Hepatocyte (in vitro differentiated cells): ENCODE results near the gene FCHSD2. TPM values are rescaled to one million over a fixed set of nuclear protein-coding genes. Genes with fewer than 3 reads are reported as not detected.

Experiments used
- DNase-seq: peaks from one replicate; pipeline ENCODE4 v3.0.0-alpha.2; 2016; ENCODE audit warnings: low spot score
- H2AFZ ChIP-seq: fragments of 200-600 bp; sonication (generic); 2 replicates; pipeline ENCODE4 v1.6.0; 2016; ENCODE audit warnings: antibody characterized with exemption, mild to moderate bottlenecking
- H3K27ac ChIP-seq: fragments of 200-600 bp; sonication (generic); 2 replicates; pipeline ENCODE4 v1.5.1; 2016; ENCODE audit warnings: mild to moderate bottlenecking
- H3K27me3 ChIP-seq: fragments of 200-600 bp; sonication (generic); 2 replicates; pipeline ENCODE4 v1.6.1; 2016
- H3K36me3 ChIP-seq: fragments of 200-600 bp; sonication (generic); replicated peaks from 2 replicates; pipeline ENCODE4 v1.5.1; 2016; ENCODE audit warnings: low read depth; ENCODE audit not compliant: insufficient read depth
- H3K4me1 ChIP-seq: fragments of 200-600 bp; sonication (generic); 2 replicates; pipeline ENCODE4 v1.5.1; 2016; ENCODE audit warnings: mild to moderate bottlenecking, moderate library complexity; ENCODE audit not compliant: insufficient read depth
- H3K4me2 ChIP-seq: fragments of 200-600 bp; sonication (generic); 2 replicates; pipeline ENCODE4 v1.6.0; 2016
- H3K4me3 ChIP-seq: fragments of 200-600 bp; sonication (generic); 2 replicates; pipeline ENCODE4 v1.5.1; 2016; ENCODE audit warnings: mild to moderate bottlenecking
- H3K79me2 ChIP-seq: fragments of 200-600 bp; sonication (generic); 2 replicates; pipeline ENCODE4 v1.6.0; 2017; ENCODE audit warnings: mild to moderate bottlenecking
- H3K9me2 ChIP-seq: fragments of 200-600 bp; sonication (generic); replicated peaks from 2 replicates; pipeline ENCODE4 v1.6.0; 2017; ENCODE audit warnings: mild to moderate bottlenecking; ENCODE audit not compliant: insufficient read depth
- H3K9me3 ChIP-seq: fragments of 200-600 bp; sonication (generic); 2 replicates; pipeline ENCODE4 v1.5.1; 2016; ENCODE audit warnings: low read depth, mild to moderate bottlenecking
- H4K20me1 ChIP-seq: fragments of 200-600 bp; sonication (generic); 2 replicates; pipeline ENCODE4 v1.6.0; 2016; ENCODE audit warnings: mild to moderate bottlenecking; ENCODE audit not compliant: insufficient read depth, poor library complexity, severe bottlenecking
- CTCF ChIP-seq: fragments of 200-600 bp; sonication (generic); IDR thresholded peaks from 2 replicates; pipeline ENCODE4 v1.5.1; 2016; ENCODE audit warnings: antibody characterized with exemption, mild to moderate bottlenecking; ENCODE audit not compliant: poor library complexity
- EZH2 ChIP-seq: fragments of 200-600 bp; sonication (generic); IDR thresholded peaks from 2 replicates; pipeline ENCODE4 v1.6.1; 2016; ENCODE audit warnings: antibody characterized with exemption, mild to moderate bottlenecking, borderline replicate concordance
- EZH2phosphoT487 ChIP-seq: fragments of 200-600 bp; sonication (generic); IDR thresholded peaks from one replicate; pipeline ENCODE4 v1.6.1; 2018; ENCODE audit warnings: antibody characterized with exemption, mild to moderate bottlenecking, low read depth, moderate library complexity; ENCODE audit not compliant: unreplicated experiment, severe bottlenecking
- WGBS: methylation state at CpG from one replicate; pipeline ENCODE4 v1.1.6; 2016; ENCODE audit warnings: low lambda C conversion rate; ENCODE audit errors: missing lambda C conversion rate; 5-methylcytosine and 5-hydroxymethylcytosine counted together
- polyA plus RNA-seq: library from polyadenylated mRNA; unstranded; fragments of >200 nt; fragmentation: Nextera tagmentation; extraction: Ambion mirVana; gene quantifications from 2 replicates; pipeline ENCODE4 v1.2.1, GENCODE V29; 2016
- total RNA-seq: library from RNA; depleted of rRNA; stranded (reverse); fragments of >200 nt; gene quantifications from 2 replicates; pipeline ENCODE4 v1.2.3, GENCODE V29; 2014

The FCHSD2 gene
- total and polyA plus RNA-seq, 2 experiments from 2014 or later: 9.1 to 13.1 TPM

- Histone ChIP-seq H3K36me3 (no peaks in the 10 kb centered on the region), H2AFZ (no peak overlapping the region), H3K9me2 (no peaks in the 10 kb centered on the region), H3K4me2 (no peak overlapping the region), H3K79me2 (no peaks in the 10 kb centered on the region), H3K27ac (no peak overlapping the region), H3K4me3 (no peak overlapping the region), H4K20me1 (no peaks in the 10 kb centered on the region), H3K4me1 (peaks cover 4% of the 10 kb centered on the region), H3K27me3 (no peaks in the 10 kb centered on the region), H3K9me3 (no peaks in the 10 kb centered on the region)
- 76% methylated on average over 2 of the region's 2 CpGs for WGBS
- DNase-seq: no peak
- TF ChIP-seq EZH2 (no peak), EZH2phosphoT487 (no peak), CTCF (no peak)
Measured at GRCh38 chr11:72939031-72939430, 203.1 kb downstream of the FCHSD2 start.

- no peak overlapping the region for H3K4me2 ChIP-seq
- 93% methylated on average over 4 of the region's 4 CpGs for WGBS
- H3K79me2 ChIP-seq: no peaks in the 10 kb centered on the region
- no peak overlapping the region for H2AFZ ChIP-seq
- no peak for DNase-seq
- H3K27ac ChIP-seq: no peak overlapping the region
- H3K36me3 ChIP-seq: no peaks in the 10 kb centered on the region
- H3K4me3 ChIP-seq: no peak overlapping the region
- H3K4me1 ChIP-seq: peaks cover 4% of the 10 kb centered on the region
- no peaks in the 10 kb centered on the region for H3K27me3 ChIP-seq
- no peaks in the 10 kb centered on the region for H3K9me3 ChIP-seq
- TF ChIP-seq EZH2phosphoT487 (no peak), CTCF (no peak), EZH2 (no peak)
- H4K20me1 ChIP-seq: no peaks in the 10 kb centered on the region
- H3K9me2 ChIP-seq: no peaks in the 10 kb centered on the region
Measured at GRCh38 chr11:72937439-72937838, 204.7 kb downstream of the FCHSD2 start.

- Histone ChIP-seq H3K9me2 (no peaks in the 10 kb centered on the region), H3K4me2 (peak overlapping the region; percentile 27), H2AFZ (no peak overlapping the region), H3K27ac (no peak overlapping the region), H4K20me1 (no peaks in the 10 kb centered on the region), H3K9me3 (no peaks in the 10 kb centered on the region), H3K36me3 (no peaks in the 10 kb centered on the region), H3K4me1 (peaks cover 4% of the 10 kb centered on the region), H3K79me2 (no peaks in the 10 kb centered on the region), H3K4me3 (no peak overlapping the region), H3K27me3 (no peaks in the 10 kb centered on the region)
- DNase-seq: no peak
- TF ChIP-seq EZH2 (no peak), CTCF (no peak), EZH2phosphoT487 (no peak)
Measured at GRCh38 chr11:72935700-72936099, 206.4 kb downstream of the FCHSD2 start.

- TF ChIP-seq CTCF (no peak), EZH2phosphoT487 (no peak), EZH2 (no peak)
- DNase-seq: no peak
- no peaks in the 10 kb centered on the region for H3K4me1 ChIP-seq
- H4K20me1 ChIP-seq: no peaks in the 10 kb centered on the region
- WGBS: 95% methylated on average over 1 of the region's 1 CpG
- H3K4me2 ChIP-seq: no peak overlapping the region
- no peak overlapping the region for H3K27ac ChIP-seq
- H3K79me2 ChIP-seq: no peaks in the 10 kb centered on the region
- no peaks in the 10 kb centered on the region for H3K36me3 ChIP-seq
- H3K27me3 ChIP-seq: no peaks in the 10 kb centered on the region
- no peak overlapping the region for H3K4me3 ChIP-seq
- no peaks in the 10 kb centered on the region for H3K9me2 ChIP-seq
- H2AFZ ChIP-seq: no peak overlapping the region
- no peaks in the 10 kb centered on the region for H3K9me3 ChIP-seq
Measured at GRCh38 chr11:72932132-72932570, 210.0 kb downstream of the FCHSD2 start.
